Esophagus (tissue), 2 donors: ENCODE data around the gene IDI1. TPM values are rescaled to one million over a fixed set of nuclear protein-coding genes. Genes with fewer than 3 reads are reported as not detected.
"Not testable (repeated sequence)": the region's sequence is repeated elsewhere in the genome, so short reads cannot be mapped to it uniquely, and the experiment has no call there.

Source experiments
- H3K27ac ChIP-seq, 2 donors: one replicate each; pipeline ENCODE4 v1.5.1; 2013; ENCODE audit warnings: low read depth in 2 of 2, mild to moderate bottlenecking in 2 of 2, inconsistent platforms in 1 of 2, low read length in 1 of 2, moderate library complexity in 1 of 2
- H3K27me3 ChIP-seq, 2 donors: one replicate each; pipeline ENCODE4 v1.6.1; 2013; ENCODE audit warnings: low read length in 2 of 2, control low read depth in 1 of 2, mild to moderate bottlenecking in 1 of 2; ENCODE audit not compliant: insufficient read depth in 2 of 2, control insufficient read depth in 1 of 2
- H3K36me3 ChIP-seq, 2 donors: one replicate each; pipeline ENCODE4 v1.6.1; 2013; ENCODE audit warnings: low read length in 1 of 2; ENCODE audit not compliant: control insufficient read depth in 2 of 2, insufficient read depth in 2 of 2
- H3K4me1 ChIP-seq, 2 donors: one replicate each; pipeline ENCODE4 v1.6.1; 2013; ENCODE audit warnings: low read length in 1 of 2; ENCODE audit not compliant: control insufficient read depth in 2 of 2, insufficient read depth in 2 of 2
- H3K4me3 ChIP-seq, 2 donors: one replicate each; pipeline ENCODE4 v1.5.1; 2013; ENCODE audit warnings: low read length in 2 of 2, mild to moderate bottlenecking in 2 of 2, low read depth in 1 of 2, moderate library complexity in 1 of 2
- H3K9me3 ChIP-seq, 2 donors: one replicate each; pipeline ENCODE4 v1.6.1; 2013; ENCODE audit warnings: mild to moderate bottlenecking in 2 of 2, low read depth in 1 of 2, low read length in 1 of 2, moderate library complexity in 1 of 2; ENCODE audit not compliant: control insufficient read depth in 2 of 2, insufficient read depth in 1 of 2
- WGBS, 2 donors: extraction: QIAGEN DNeasy Blood & Tissue Kit; methylation state at CpG; one replicate each; pipeline ENCODE4 v1.1.7; 2013; 5-methylcytosine and 5-hydroxymethylcytosine counted together
- polyA plus RNA-seq, 2 donors: library from polyadenylated mRNA; stranded (reverse); fragments of 200-250 nt; gene quantifications; one replicate each; pipeline ENCODE4 v1.2.3, GENCODE V29; 2013
- donor health status: healthy with polysubstance abuse.
- donor health status: Bipolar disorder and iron deficiency.

Gene IDI1
- polyA plus RNA-seq, 2 donors, result 44.5 to 51.4 TPM

GRCh38 chr10:1085258-1085657, 36.3 kb upstream of the IDI1 start:
- no peak overlapping the region for H3K4me3 ChIP-seq
- peaks cover 22 to 49% of the 10 kb centered on the region in 2 donors for H3K36me3 ChIP-seq
- H3K27me3 ChIP-seq, result no peaks in the 10 kb centered on the region
- H3K9me3 ChIP-seq, result no peaks in the 10 kb centered on the region
- H3K27ac ChIP-seq, result no peak overlapping the region
- WGBS, 2 donors, result 87 to 92% methylated on average over 4 of the region's 4 CpGs
- H3K4me1 ChIP-seq, result no peaks in the 10 kb centered on the region

GRCh38 chr10:1084011-1084950, 35.4 kb upstream of the IDI1 start:
- Histone ChIP-seq H3K4me1 (no peaks in the 10 kb centered on the region), H3K36me3 (peaks cover 21 to 47% of the 10 kb centered on the region in 2 donors)

GRCh38 chr10:1083581-1083980, 34.7 kb upstream of the IDI1 start:
- no peaks in the 10 kb centered on the region for H3K4me1 ChIP-seq
- peaks cover 21 to 41% of the 10 kb centered on the region in 2 donors for H3K36me3 ChIP-seq
- no peak overlapping the region for H3K27ac ChIP-seq
- no peaks in the 10 kb centered on the region for H3K27me3 ChIP-seq
- no peak overlapping the region for H3K4me3 ChIP-seq
- 93 to 94% methylated on average over 17 of the region's 17 CpGs for WGBS, 2 donors
- H3K9me3 ChIP-seq, result no peaks in the 10 kb centered on the region

More at GRCh38 chr10:1084011-1084950, 35.4 kb upstream of the IDI1 start:
- H3K9me3 ChIP-seq, result no peaks in the 10 kb centered on the region
- H3K27me3 ChIP-seq, result no peaks in the 10 kb centered on the region
- no peak overlapping the region for H3K27ac ChIP-seq
- 95 to 96% methylated on average over 28 of the region's 28 CpGs for WGBS, 2 donors
- H3K4me3 ChIP-seq, result no peak overlapping the region

GRCh38 chr10:1078668-1079067, 29.7 kb upstream of the IDI1 start:
- Histone ChIP-seq H3K27me3 (no peaks in the 10 kb centered on the region), H3K36me3 (peaks cover 9 to 26% of the 10 kb centered on the region in 2 donors), H3K9me3 (no peaks in the 10 kb centered on the region), H3K4me1 (no peaks in the 10 kb centered on the region), H3K4me3 (no peak overlapping the region), H3K27ac (no peak overlapping the region)

GRCh38 chr10:1074748-1075308, 25.9 kb upstream of the IDI1 start:
- Histone ChIP-seq H3K4me3 (no peak overlapping the region), H3K9me3 (no peaks in the 10 kb centered on the region), H3K36me3 (peaks cover 0 to 17% of the 10 kb centered on the region in 2 donors), H3K27ac (no peak overlapping the region), H3K4me1 (no peaks in the 10 kb centered on the region), H3K27me3 (no peaks in the 10 kb centered on the region)
- WGBS, 2 donors, result 89 to 90% methylated on average over 18 of the region's 18 CpGs

GRCh38 chr10:1074052-1074747, 25.3 kb upstream of the IDI1 start:
- Histone ChIP-seq H3K27me3 (no peaks in the 10 kb centered on the region), H3K4me3 (no peak overlapping the region), H3K9me3 (no peaks in the 10 kb centered on the region), H3K36me3 (peaks cover 0 to 17% of the 10 kb centered on the region in 2 donors), H3K4me1 (no peaks in the 10 kb centered on the region), H3K27ac (no peak overlapping the region)
- WGBS, 2 donors, result 91 to 92% methylated on average over 24 of the region's 24 CpGs

GRCh38 chr10:1070919-1071318, 22.0 kb upstream of the IDI1 start:
- 75 to 84% methylated on average over 7 of the region's 7 CpGs for WGBS, 2 donors
- no peaks in the 10 kb centered on the region for H3K4me1 ChIP-seq
- H3K27ac ChIP-seq, result no peak overlapping the region
- no peak overlapping the region for H3K4me3 ChIP-seq
- H3K27me3 ChIP-seq, result no peaks in the 10 kb centered on the region
- no peaks in the 10 kb centered on the region for H3K9me3 ChIP-seq
- H3K36me3 ChIP-seq, result peaks cover 0 to 17% of the 10 kb centered on the region in 2 donors

GRCh38 chr10:1068380-1069361, 19.8 kb upstream of the IDI1 start:
- Histone ChIP-seq H3K4me3 (no peak overlapping the region), H3K4me1 (no peaks in the 10 kb centered on the region), H3K9me3 (no peaks in the 10 kb centered on the region), H3K27me3 (no peaks in the 10 kb centered on the region), H3K27ac (no peak overlapping the region), H3K36me3 (peaks cover 0 to 7% of the 10 kb centered on the region in 2 donors)
- WGBS, 2 donors, result 87 to 90% methylated on average over 10 of the region's 10 CpGs

- not testable (repeated sequence) for H3K9me3 ChIP-seq, H3K27me3 ChIP-seq, H3K4me1 ChIP-seq, H3K4me3 ChIP-seq, H3K36me3 ChIP-seq, H3K27ac ChIP-seq
- 93 to 95% methylated on average over 8 of the region's 8 CpGs for WGBS, 2 donors
Observed at GRCh38 chr10:1066734-1067133, 17.8 kb upstream of the IDI1 start.
